Muscle layer of duodenum (tissue), 2 donors: ENCODE results near the gene NKAPD1.

Experiments
- H3K27ac ChIP-seq: one replicate; pipeline ENCODE4 v1.7.0; 2013; ENCODE audit warnings: mild to moderate bottlenecking, low read length
- H3K27me3 ChIP-seq: one replicate; pipeline ENCODE4 v1.7.0; 2013; ENCODE audit warnings: low read depth, mild to moderate bottlenecking, control low read depth, low read length
- H3K36me3 ChIP-seq, 2 donors: one replicate each; pipeline ENCODE4 v1.7.0; 2013; ENCODE audit warnings: low read length in 2 of 2, control low read depth in 1 of 2, mild to moderate bottlenecking in 1 of 2; ENCODE audit not compliant: insufficient read depth in 2 of 2, control insufficient read depth in 1 of 2
- H3K4me1 ChIP-seq, 2 donors: one replicate each; pipeline ENCODE4 v1.7.0; 2013; ENCODE audit warnings: low read length in 2 of 2, mild to moderate bottlenecking in 2 of 2, control low read depth in 1 of 2, moderate library complexity in 1 of 2; ENCODE audit not compliant: insufficient read depth in 2 of 2, control insufficient read depth in 1 of 2
- H3K4me3 ChIP-seq, 2 donors: one replicate each; pipeline ENCODE4 v1.7.0; 2013; ENCODE audit warnings: low read length in 2 of 2, low read depth in 1 of 2, mild to moderate bottlenecking in 1 of 2
- H3K9me3 ChIP-seq, 2 donors: one replicate each; pipeline ENCODE4 v1.7.0; 2013; ENCODE audit warnings: low read length in 2 of 2, control low read depth in 1 of 2, mild to moderate bottlenecking in 1 of 2; ENCODE audit not compliant: control insufficient read depth in 1 of 2
- donor health status: healthy.

The NKAPD1 gene

DNA sequence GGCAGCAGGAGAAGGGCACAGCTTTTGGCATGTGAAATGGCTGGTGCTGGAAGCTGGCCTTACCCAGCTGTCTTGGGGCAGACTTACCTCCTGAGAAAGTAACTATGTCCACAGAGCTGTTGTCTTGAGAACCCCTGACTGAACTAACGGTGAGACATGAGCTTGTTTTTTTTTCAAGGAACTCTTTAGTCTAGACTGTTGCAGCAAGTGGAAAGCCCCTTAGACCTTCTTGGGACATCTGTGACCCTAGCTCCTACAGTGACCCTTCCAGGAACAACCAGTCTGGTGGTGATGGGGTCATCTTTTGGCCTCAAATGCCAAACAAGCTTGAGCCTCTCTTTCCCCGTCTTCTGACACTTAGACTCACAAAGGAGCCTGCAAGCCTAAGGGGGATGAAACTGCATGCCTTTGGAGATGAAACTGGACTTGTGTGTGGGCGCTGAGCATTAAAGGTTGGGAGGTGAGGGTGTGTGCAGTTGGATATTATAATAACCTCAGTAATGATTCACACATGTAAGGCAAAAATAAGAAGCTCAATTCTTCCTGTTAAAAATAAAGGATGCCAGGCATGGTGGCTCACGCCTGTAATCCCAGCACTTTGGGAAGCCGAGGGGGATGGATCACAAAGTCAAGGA, 48.0 kb downstream of the NKAPD1 start:
- no peaks in the 10 kb centered on the region for H3K9me3 ChIP-seq
- H3K4me1 ChIP-seq, result no peaks in the 10 kb centered on the region
- peaks cover 0 to 4% of the 10 kb centered on the region in 2 donors for H3K36me3 ChIP-seq
- H3K27me3 ChIP-seq, result no peaks in the 10 kb centered on the region
- H3K4me3 ChIP-seq, result no peak overlapping the region
- no peak overlapping the region for H3K27ac ChIP-seq

DNA sequence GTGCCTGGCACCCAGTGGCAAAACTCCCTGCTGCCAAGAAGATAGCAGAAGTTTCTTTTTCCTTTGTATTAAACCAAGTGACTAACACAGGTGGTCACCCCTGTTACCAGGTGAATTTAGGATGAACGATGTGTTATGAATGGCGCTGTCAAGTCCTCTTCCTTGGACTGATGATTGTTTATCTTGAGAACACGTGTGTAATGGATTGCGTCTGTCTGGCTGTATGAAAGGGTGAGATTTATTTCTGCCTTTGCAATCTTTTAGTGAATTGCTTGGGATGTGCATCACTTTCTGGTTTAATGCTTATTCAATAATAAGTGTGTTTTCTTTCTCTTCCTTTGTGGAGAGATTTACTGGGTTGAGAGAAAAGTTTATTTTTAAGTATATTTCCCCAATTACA, 49.0 kb downstream of the NKAPD1 start:
- Histone ChIP-seq H3K27ac (no peak overlapping the region), H3K36me3 (peaks cover 0 to 4% of the 10 kb centered on the region in 2 donors), H3K27me3 (no peaks in the 10 kb centered on the region), H3K4me1 (no peaks in the 10 kb centered on the region), H3K4me3 (no peak overlapping the region), H3K9me3 (no peaks in the 10 kb centered on the region)

DNA sequence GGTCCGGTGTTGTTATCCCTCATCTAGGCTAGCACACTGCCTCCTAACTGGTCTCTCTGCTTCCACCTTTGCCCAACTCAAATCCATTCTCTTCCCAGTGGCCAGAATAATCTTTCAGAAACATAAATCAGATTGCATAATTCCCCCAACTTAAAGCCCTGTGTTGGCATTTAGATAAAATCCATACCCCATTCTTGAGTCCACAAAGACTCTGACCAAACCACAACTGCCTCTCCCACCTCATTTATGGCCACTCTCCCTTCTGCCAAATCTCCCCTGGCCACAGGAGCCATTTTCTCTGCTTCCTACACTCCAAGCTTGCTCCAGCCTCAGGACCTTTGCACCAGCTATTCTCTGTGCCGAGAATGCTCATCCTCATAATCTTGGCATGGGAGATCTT, 53.0 kb downstream of the NKAPD1 start:
- Histone ChIP-seq H3K4me1 (peaks cover 5 to 8% of the 10 kb centered on the region in 2 donors), H3K27me3 (no peaks in the 10 kb centered on the region), H3K27ac (no peak overlapping the region), H3K4me3 (no peak overlapping the region), H3K9me3 (no peaks in the 10 kb centered on the region), H3K36me3 (no peaks in the 10 kb centered on the region)

DNA sequence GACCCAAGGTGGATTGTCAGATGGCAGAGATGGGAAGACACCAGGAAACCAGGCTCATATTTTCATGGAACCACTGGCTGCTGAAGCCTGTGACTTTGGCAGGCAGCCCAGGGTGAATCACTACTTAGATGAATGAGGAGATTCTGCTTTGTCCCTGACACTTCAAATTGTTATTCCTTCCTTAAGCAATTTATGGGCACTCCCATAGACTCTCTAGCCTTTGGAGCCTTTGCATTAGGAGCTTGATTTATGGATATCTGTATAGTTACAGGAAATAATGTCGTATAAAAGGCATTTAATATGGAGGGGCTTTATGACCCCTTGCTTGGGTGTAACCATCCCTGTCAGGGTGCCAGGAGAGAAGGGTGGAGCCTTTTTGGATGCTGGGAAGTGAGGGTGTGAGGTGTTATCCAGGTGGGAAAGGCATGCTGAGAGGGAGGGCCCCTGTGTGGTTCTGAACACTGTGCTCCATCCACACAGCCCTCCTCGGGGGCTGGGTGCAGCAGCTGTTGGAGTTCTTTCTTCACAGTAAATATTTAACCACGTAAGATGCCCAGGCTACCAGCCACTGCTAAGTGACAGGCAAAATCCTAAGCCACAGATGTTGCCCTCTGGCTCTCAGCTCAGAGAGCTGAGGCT, 54.5 kb downstream of the NKAPD1 start:
- Histone ChIP-seq H3K4me3 (no peak overlapping the region), H3K9me3 (no peaks in the 10 kb centered on the region), H3K4me1 (peaks cover 5 to 8% of the 10 kb centered on the region in 2 donors), H3K27ac (no peak overlapping the region), H3K27me3 (no peaks in the 10 kb centered on the region), H3K36me3 (no peaks in the 10 kb centered on the region)

DNA sequence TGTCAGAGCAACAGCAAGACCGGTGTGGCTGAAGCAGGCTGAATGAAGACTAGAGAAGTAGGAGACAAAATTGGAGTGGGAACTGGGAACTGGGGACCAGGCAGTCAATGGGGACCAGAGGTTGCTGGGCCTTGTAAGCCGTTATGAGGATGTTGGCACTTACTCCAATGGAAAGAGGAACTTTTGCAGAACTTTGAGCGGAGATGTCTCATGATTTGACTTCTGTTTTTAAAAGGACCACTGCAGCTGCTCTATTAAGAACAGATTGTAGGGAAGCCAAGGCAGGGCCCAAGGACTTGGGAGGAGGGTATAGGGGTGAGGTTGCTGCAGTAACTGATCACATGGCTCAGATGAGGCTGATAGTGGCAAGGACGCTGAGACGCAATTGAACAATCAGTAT, 55.6 kb downstream of the NKAPD1 start:
- Histone ChIP-seq H3K27me3 (no peaks in the 10 kb centered on the region), H3K9me3 (no peaks in the 10 kb centered on the region), H3K4me1 (peaks cover 5 to 8% of the 10 kb centered on the region in 2 donors), H3K4me3 (no peak overlapping the region), H3K36me3 (no peaks in the 10 kb centered on the region), H3K27ac (no peak overlapping the region)

DNA sequence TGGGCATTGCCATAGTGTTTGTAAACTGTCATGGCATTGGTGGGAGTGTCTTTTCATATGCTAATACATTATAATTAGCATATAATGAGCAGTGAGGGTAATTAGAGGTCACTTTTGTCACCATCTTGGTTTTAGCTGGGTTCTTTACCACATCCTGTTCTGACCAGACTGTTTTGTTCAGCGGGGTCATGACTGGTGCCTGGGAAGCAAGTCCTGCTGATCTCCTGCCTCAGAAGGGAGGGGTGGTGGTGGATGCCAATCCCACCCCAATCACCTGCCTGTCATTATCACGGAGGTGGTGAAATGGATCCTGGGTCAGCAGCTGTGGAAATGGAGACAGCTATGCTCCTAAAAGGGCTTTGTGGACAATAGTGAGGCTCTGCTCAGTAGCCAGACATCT, 58.6 kb downstream of the NKAPD1 start:
- Histone ChIP-seq H3K27ac (no peak overlapping the region), H3K27me3 (no peaks in the 10 kb centered on the region), H3K4me3 (no peak overlapping the region), H3K4me1 (peaks cover 5 to 8% of the 10 kb centered on the region in 2 donors), H3K36me3 (no peaks in the 10 kb centered on the region), H3K9me3 (no peaks in the 10 kb centered on the region)

DNA sequence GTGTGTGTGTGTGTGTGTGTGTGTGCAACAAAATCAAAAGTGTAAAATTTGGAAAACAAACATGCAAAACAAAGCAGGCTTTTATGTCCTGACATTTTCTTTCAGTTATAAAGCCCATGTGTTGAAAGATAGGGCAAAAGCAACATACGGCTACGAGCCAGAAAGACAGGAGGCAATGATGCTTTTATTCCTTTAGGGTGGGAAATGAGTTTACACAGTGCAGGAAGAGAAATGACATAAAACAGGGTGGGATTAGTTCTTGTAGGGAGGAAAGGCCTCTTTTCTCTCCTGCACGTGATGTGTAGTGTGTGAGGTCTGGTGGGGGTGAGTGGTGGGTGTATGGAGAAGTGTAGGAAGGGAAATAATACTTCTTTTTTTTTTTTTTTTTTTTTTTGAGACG, 60.4 kb downstream of the NKAPD1 start:
- H3K27ac ChIP-seq, result no peak overlapping the region
- no peak overlapping the region for H3K4me3 ChIP-seq
- H3K9me3 ChIP-seq, result no peaks in the 10 kb centered on the region
- no peaks in the 10 kb centered on the region for H3K4me1 ChIP-seq
- no peaks in the 10 kb centered on the region for H3K36me3 ChIP-seq
- no peaks in the 10 kb centered on the region for H3K27me3 ChIP-seq
